Left lung (tissue), 14 donors: Measurements from ENCODE around the gene DCUN1D2. TPM values are rescaled to one million over a fixed set of nuclear protein-coding genes. Genes with fewer than 3 reads are reported as not detected.

Experiments used
- ATAC-seq: fragments of 200-7000 bp; cut with Tn5 transposase; one replicate; pipeline ENCODE4 v1.9.1; 2020; ENCODE audit warnings: moderate library complexity
- DNase-seq, 4 donors: peaks; one replicate each; pipeline ENCODE4 v3.0.0-alpha.2; 2013 to 2020
- H3K27ac ChIP-seq, 2 donors: fragments of 200-600 bp; sonication (generic) in 1 of 2; one replicate each; pipeline versions ENCODE4 v1.5.0 to v1.8.0; 2020 to 2021
- H3K27me3 ChIP-seq, 2 donors: fragments of 200-600 bp; sonication (generic) in 1 of 2; one replicate each; pipeline versions ENCODE4 v1.5.0 to v1.8.0; 2020 to 2021
- H3K36me3 ChIP-seq, 2 donors: fragments of 200-600 bp; sonication (generic) in 1 of 2; one replicate each; pipeline versions ENCODE4 v1.5.0 to v1.8.0; 2020 to 2021
- H3K4me1 ChIP-seq, 2 donors: fragments of 200-600 bp; one replicate each; pipeline ENCODE4 v1.8.0; 2021
- H3K4me3 ChIP-seq, 2 donors: fragments of 200-600 bp; sonication (generic) in 1 of 2; one replicate each; pipeline versions ENCODE4 v1.5.0 to v1.8.0; 2020 to 2021; ENCODE audit warnings: mild to moderate bottlenecking in 1 of 2
- H3K9me3 ChIP-seq, 2 donors: fragments of 200-600 bp; sonication (generic) in 1 of 2; one replicate each; pipeline versions ENCODE4 v1.5.0 to v1.8.0; 2020 to 2021
- intact Hi-C, 2 donors: fragments of 100-400 bp; cut with DNase I; formaldehyde crosslinking; loops; one replicate each; pipeline versions ENCODE4 v1.11.2 to v1.14.2; 2022
- long read RNA-seq, 12 donors: library from polyadenylated mRNA in 2 of 12; unstranded in 2 of 12; transcript quantifications; one replicate each; pipeline ENCODE4 v2.0.0 and lab custom pipeline, GENCODE V29; 2019 to 2026
- polyA plus RNA-seq, 6 donors: library from polyadenylated mRNA; unstranded; fragments of 120-200 nt; gene quantifications; one replicate each; pipeline ENCODE4 v1.2.1, GENCODE V29; 2013; ENCODE audit not compliant: insufficient read length in 6 of 6
- total RNA-seq, 2 donors: library from RNA; stranded (reverse); fragmentation: NEBNext Ultra II Directional; extraction: Animal tissue kit (Norgen Biotek cat#: 25700); gene quantifications; one replicate each; pipeline ENCODE4 v1.2.1, GENCODE V29; 2021
- TF ChIP-seq, protein P1 (sequence below), 2 donors: fragments of 200-600 bp; sonication (generic) in 1 of 2; IDR thresholded peaks; one replicate each; pipeline versions ENCODE4 v1.5.0 to v1.8.0; 2021; ENCODE audit warnings: antibody characterized with exemption in 2 of 2
- donor health status: DM: no; HTN: yes; CAD: no.
- donor health status: DM: no; HTN: no; CAD: no.

DCUN1D2 gene
- total RNA-seq (10 to 100 TPM; 10.3 to 19.4 TPM), polyA plus RNA-seq (10 to 100 TPM; 17.6 to 26.3 (median 19.5) TPM)
- long read RNA-seq, donor 1, partial matches to known transcripts: 24 of 42 reads
- long read RNA-seq, donor 1, other reads (novel, unspliced or antisense): 13 of 42 reads
- long read RNA-seq, donor 2, partial matches to known transcripts: 0 of 1 reads
- long read RNA-seq, donor 2, other reads (novel, unspliced or antisense): 0 of 1 reads
- long read RNA-seq, donor 3: 0 reads
- long read RNA-seq, donor 4: 0 reads
- long read RNA-seq, donor 5, partial matches to known transcripts: 152 of 168 reads
- long read RNA-seq, donor 5, other reads (novel, unspliced or antisense): 13 of 168 reads
- long read RNA-seq, donor 6: 0 reads
- long read RNA-seq, donor 7, partial matches to known transcripts: 0 of 1 reads
- long read RNA-seq, donor 7, other reads (novel, unspliced or antisense): 0 of 1 reads
- long read RNA-seq, donor 8, partial matches to known transcripts: 0 of 1 reads
- long read RNA-seq, donor 8, other reads (novel, unspliced or antisense): 0 of 1 reads
- long read RNA-seq, donor 9: 0 reads
- long read RNA-seq, donor 10: 0 reads
- long read RNA-seq, donor 11: 0 reads
- long read RNA-seq, donor 12, partial matches to known transcripts: 0 of 4 reads
- long read RNA-seq, donor 12, other reads (novel, unspliced or antisense): 0 of 4 reads

GRCh38 chr13:113490496-113491417, at the start of gene DCUN1D2:
TSS of gene DCUN1D2 (minus strand) at chr13:113490711. CDS start at chr13:113490669, 42 bp downstream.
- ATAC-seq (peak; percentile 91), DNase-seq (peak; percentile 92 to 99 (median 96))
- Histone ChIP-seq H3K4me1 (peaks cover 26 to 59% of the 10 kb centered on the region in 2 donors), H3K36me3 (peaks cover 4 to 12% of the 10 kb centered on the region in 2 donors), H3K27me3 (no peaks in the 10 kb centered on the region), H3K27ac (peak within 1 kb of the TSS; percentile 81 to 89), H3K9me3 (no peaks in the 10 kb centered on the region), H3K4me3 (peak within 1 kb of the TSS; percentile 82 to 88)
- intact Hi-C loops: no loop called here
- TF ChIP-seq, protein P1, sequence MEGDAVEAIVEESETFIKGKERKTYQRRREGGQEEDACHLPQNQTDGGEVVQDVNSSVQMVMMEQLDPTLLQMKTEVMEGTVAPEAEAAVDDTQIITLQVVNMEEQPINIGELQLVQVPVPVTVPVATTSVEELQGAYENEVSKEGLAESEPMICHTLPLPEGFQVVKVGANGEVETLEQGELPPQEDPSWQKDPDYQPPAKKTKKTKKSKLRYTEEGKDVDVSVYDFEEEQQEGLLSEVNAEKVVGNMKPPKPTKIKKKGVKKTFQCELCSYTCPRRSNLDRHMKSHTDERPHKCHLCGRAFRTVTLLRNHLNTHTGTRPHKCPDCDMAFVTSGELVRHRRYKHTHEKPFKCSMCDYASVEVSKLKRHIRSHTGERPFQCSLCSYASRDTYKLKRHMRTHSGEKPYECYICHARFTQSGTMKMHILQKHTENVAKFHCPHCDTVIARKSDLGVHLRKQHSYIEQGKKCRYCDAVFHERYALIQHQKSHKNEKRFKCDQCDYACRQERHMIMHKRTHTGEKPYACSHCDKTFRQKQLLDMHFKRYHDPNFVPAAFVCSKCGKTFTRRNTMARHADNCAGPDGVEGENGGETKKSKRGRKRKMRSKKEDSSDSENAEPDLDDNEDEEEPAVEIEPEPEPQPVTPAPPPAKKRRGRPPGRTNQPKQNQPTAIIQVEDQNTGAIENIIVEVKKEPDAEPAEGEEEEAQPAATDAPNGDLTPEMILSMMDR (IDR thresholded peaks at IDR 0.05): no peak

GRCh38 chr13:113539822-113540221, 49.3 kb upstream of the DCUN1D2 start:
- intact Hi-C loops: no loop called here
- Histone ChIP-seq H3K9me3 (peaks cover 0 to 3% of the 10 kb centered on the region in 2 donors), H3K36me3 (peaks cover 0 to 73% of the 10 kb centered on the region in 2 donors), H3K4me1 (no peaks in the 10 kb centered on the region), H3K27me3 (no peaks in the 10 kb centered on the region), H3K4me3 (no peak overlapping the region), H3K27ac (no peak overlapping the region)
- ATAC-seq: no peak
- TF ChIP-seq, protein P1 (IDR thresholded peaks at IDR 0.05): no peak
- peak in 2 of 4 donors; percentile 2 to 6 for DNase-seq

DNA sequence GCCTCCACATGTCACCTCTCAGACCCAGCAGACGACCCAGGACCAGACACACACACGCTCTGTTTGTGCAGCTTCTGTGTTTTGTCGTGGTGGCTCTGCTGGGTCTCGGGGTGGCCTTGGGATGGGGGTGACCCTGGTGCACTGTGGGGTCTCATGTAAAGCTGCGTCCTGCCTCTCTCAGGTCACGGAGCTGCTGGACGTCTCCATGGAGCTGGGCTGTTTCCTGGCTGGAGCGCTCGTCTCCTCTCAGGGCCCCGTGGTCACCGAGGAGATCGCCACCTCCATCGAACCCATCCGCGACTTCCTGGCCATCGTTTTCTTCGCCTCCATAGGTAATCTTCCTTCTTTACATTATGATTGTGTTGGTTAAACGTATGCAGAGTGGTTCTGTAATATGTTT, 48.7 kb upstream of the DCUN1D2 start:
- no peaks in the 10 kb centered on the region for H3K27me3 ChIP-seq
- ATAC-seq (no peak), DNase-seq (peak in 2 of 4 donors; percentile 13 to 51)
- no peak overlapping the region for H3K4me3 ChIP-seq
- no peaks in the 10 kb centered on the region for H3K4me1 ChIP-seq
- H3K9me3 ChIP-seq: peaks cover 0 to 3% of the 10 kb centered on the region in 2 donors
- TF ChIP-seq, protein P1 (IDR thresholded peaks at IDR 0.05): no peak
- no peak overlapping the region for H3K27ac ChIP-seq
- intact Hi-C loops: no loop called here
- H3K36me3 ChIP-seq: peaks cover 0 to 73% of the 10 kb centered on the region in 2 donors

DNA sequence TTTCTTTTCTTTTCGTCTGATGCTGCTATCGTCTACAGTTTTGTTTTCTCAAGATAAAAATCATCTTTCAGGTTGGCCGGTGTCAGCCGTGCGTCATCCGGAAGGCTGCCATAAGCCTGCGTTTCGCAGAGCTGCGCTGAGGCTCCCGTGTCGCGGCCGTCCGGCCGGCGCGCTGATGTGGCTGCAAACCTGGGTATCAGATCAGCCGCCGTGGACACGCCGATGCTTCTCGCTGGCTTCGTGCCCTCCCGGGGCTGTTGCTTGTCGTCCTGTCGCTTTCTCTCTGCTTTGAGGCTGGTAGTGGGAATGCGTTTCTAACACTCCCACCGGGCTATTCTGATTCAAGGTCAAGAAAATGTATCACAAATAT, 48.2 kb upstream of the DCUN1D2 start:
- ATAC-seq (no peak), DNase-seq (peak in 2 of 4 donors; percentile 24 to 72)
- H3K27ac ChIP-seq: no peak overlapping the region
- TF ChIP-seq, protein P1 (IDR thresholded peaks at IDR 0.05): no peak
- H3K4me1 ChIP-seq: no peaks in the 10 kb centered on the region
- peaks cover 0 to 73% of the 10 kb centered on the region in 2 donors for H3K36me3 ChIP-seq
- H3K9me3 ChIP-seq: peaks cover 0 to 3% of the 10 kb centered on the region in 2 donors
- intact Hi-C loops: no loop called here
- no peak overlapping the region for H3K4me3 ChIP-seq
- no peaks in the 10 kb centered on the region for H3K27me3 ChIP-seq
